Memory B cell (primary cell): ENCODE measurements around the gene DTX2.
"Not testable (repeated sequence)": the region's sequence is repeated elsewhere in the genome, so short reads cannot be mapped to it uniquely, and the experiment has no call there.

Experiments used
- ATAC-seq: fragments of 150-1000 bp; cut with Tn5 transposase; 2 replicates; pipeline ENCODE4 v1.10.0; 2021; ENCODE audit warnings: low read depth, mild to moderate bottlenecking, moderate library complexity
- DNase-seq, 2 donors: peaks; one replicate each; pipeline ENCODE4 v3.0.0; 2022; ENCODE audit warnings: low spot score in 2 of 2
- H3K27ac Mint-ChIP-seq: one replicate; pipeline ENCODE4 v1.8.0; 2022; ENCODE audit warnings: mild to moderate bottlenecking, moderate library complexity, mixed read lengths
- H3K27me3 Mint-ChIP-seq: one replicate; pipeline ENCODE4 v1.8.0; 2022; ENCODE audit warnings: mixed read lengths
- H3K36me3 Mint-ChIP-seq: one replicate; pipeline ENCODE4 v1.8.0; 2022; ENCODE audit warnings: mild to moderate bottlenecking, mixed read lengths
- H3K4me1 Mint-ChIP-seq: one replicate; pipeline ENCODE4 v1.8.0; 2022; ENCODE audit warnings: mixed read lengths
- H3K4me3 Mint-ChIP-seq: one replicate; pipeline ENCODE4 v1.8.0; 2022; ENCODE audit warnings: mild to moderate bottlenecking, moderate library complexity, mixed read lengths
- H3K9me3 Mint-ChIP-seq: one replicate; pipeline ENCODE4 v1.8.0; 2022; ENCODE audit warnings: mixed read lengths

DTX2 gene

DNA sequence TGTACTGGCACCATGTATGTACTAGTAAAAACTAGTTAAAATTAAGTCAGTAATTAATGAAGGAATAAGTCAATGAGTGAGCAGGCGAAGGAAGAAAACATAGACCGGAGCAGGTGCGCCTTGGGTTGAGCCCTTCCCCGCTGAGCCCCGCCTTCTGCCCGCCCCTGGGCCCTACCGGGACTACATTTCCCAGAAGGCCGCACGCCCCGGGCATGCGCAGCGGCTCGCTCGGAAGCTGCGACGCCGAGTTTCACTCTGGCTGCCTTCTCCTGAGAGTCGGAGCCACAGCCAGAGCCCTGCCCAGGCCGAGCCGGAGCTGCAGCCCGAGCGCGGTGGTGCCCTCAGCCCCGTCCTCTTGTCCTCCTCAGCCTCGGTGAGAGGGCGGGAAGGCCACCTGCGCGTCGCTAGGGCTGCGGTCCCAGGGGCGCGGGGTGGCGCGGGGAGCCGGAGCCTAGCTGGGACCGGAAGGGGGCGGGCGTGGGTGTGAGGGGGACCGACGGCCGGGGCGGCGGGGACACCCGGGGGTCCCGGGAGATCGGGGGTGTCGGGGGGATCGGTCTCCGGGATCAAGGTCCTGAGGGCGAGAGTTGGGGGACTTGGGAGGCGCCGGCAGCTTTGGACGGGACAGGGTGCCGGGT is at the start of gene DTX2:
Gene DTX2 (plus strand): TSS at position 246 of the 638 bp plus-strand sequence. CDS start 18,801 bp downstream, outside the sequence.
- H3K36me3 Mint-ChIP-seq, H3K4me1 Mint-ChIP-seq, H3K27ac Mint-ChIP-seq, H3K9me3 Mint-ChIP-seq, H3K27me3 Mint-ChIP-seq: not testable (repeated sequence)
- DNase-seq (peak; percentile 35 to 70), ATAC-seq (peak; percentile 94)
- H3K4me3 Mint-ChIP-seq, result peak within 1 kb of the TSS; percentile 82

- Mint-ChIP-seq H3K4me1 (no peaks in the 10 kb centered on the region), H3K27ac (no peak overlapping the region), H3K36me3 (no peaks in the 10 kb centered on the region), H3K9me3 (no peaks in the 10 kb centered on the region), H3K4me3 (no peak overlapping the region), H3K27me3 (peaks cover 2% of the 10 kb centered on the region)
- DNase-seq (no peak), ATAC-seq (no peak)
These were observed 49.3 kb upstream of the DTX2 start for GRCh38 chr7:76412249-76412648.

- not testable (repeated sequence) for H3K9me3 Mint-ChIP-seq, DNase-seq, H3K36me3 Mint-ChIP-seq, ATAC-seq, H3K27ac Mint-ChIP-seq, H3K27me3 Mint-ChIP-seq, H3K4me1 Mint-ChIP-seq, H3K4me3 Mint-ChIP-seq
These were observed 43.7 kb upstream of the DTX2 start for GRCh38 chr7:76417654-76418310.

- not testable (repeated sequence) for DNase-seq, H3K4me1 Mint-ChIP-seq, H3K36me3 Mint-ChIP-seq, H3K9me3 Mint-ChIP-seq, ATAC-seq, H3K27ac Mint-ChIP-seq, H3K4me3 Mint-ChIP-seq
- peaks cover 10% of the 10 kb centered on the region for H3K27me3 Mint-ChIP-seq
These were observed 40.4 kb upstream of the DTX2 start for GRCh38 chr7:76421097-76421496.

DNA sequence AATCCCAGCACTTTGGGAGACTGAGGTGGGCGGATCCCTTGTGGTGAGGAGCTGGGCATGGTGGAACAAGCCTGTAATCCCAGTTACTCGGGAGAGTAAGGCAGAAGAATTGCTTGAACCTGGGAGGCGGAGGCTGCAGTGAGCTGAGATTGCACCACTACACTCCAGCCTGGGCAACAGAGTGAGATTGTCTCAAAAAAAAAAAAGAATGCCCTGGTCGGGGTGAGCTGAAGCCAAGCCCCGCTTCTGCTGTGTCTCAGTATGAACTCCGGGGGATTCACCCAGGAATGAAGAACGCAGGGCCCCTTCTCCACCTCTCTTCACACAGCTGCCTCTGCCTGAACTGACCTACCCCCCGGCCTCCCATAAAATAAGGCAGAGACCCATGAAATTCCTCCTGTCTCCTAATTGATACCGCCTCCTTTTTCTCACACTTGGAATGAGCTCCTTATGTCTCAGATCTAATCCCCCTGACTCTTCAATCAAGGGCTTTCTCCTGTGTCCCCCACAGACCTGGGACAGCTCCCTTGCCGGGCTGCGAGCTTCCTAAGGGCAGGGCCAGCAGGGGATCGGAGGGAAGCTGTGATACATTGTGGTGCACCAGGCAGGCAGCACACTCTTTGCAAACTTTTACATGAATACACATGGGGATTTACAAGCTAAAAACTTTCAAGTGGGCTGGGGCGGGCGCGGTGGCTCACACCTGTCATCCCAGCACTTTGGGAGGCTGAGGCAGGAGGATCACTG is 37.7 kb upstream of the DTX2 start:
- H3K9me3 Mint-ChIP-seq, result peaks cover 1% of the 10 kb centered on the region
- H3K36me3 Mint-ChIP-seq, result peaks cover 2% of the 10 kb centered on the region
- H3K27ac Mint-ChIP-seq, result no peak overlapping the region
- H3K4me1 Mint-ChIP-seq, result peaks cover 7% of the 10 kb centered on the region
- no peak overlapping the region for H3K4me3 Mint-ChIP-seq
- ATAC-seq (no peak), DNase-seq (no peak)
- peaks cover 10% of the 10 kb centered on the region for H3K27me3 Mint-ChIP-seq

DNA sequence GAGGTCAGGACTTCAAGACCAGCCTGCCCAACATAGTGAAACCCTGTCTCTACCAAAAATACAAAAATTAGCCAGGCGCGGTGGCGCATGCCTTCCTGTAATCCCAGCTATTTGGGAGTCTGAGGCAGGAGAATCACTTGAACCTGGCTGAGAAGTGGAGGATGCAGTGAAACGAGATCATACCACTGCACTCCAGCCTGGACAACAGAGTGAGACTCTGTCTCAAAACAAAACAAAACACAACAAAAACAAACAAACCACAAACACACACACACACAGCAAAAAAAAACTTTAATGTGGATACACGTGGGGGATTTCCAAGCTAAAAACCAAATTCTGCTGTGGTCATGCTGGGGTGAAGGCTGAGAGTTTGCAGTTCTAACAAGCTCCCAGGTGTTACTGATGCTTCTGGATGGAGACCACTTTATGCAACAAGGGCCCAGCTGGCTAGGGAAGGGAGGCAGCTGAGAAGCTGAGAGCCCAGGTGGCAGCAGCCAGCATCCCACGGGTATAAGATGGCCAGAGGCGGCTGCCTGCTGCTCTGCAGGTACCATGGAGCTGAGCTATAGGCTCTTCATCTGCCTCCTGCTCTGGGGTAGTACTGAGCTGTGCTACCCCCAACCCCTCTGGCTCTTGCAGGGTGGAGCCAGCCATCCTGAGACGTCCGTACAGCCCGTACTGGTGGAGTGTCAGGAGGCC is 36.9 kb upstream of the DTX2 start, which contains the start of gene ZP3:
Gene ZP3 (plus strand): TSS at position 538 of the 699 bp plus-strand sequence. CDS start 15 bp downstream, at position 553.
- no peak for DNase-seq
- H3K4me1 Mint-ChIP-seq, result peaks cover 7% of the 10 kb centered on the region
- H3K4me3 Mint-ChIP-seq, result no peak within 1 kb of the TSS
- peaks cover 10% of the 10 kb centered on the region for H3K27me3 Mint-ChIP-seq
- H3K9me3 Mint-ChIP-seq, result peaks cover 1% of the 10 kb centered on the region
- no peak within 1 kb of the TSS for H3K27ac Mint-ChIP-seq
- peaks cover 2% of the 10 kb centered on the region for H3K36me3 Mint-ChIP-seq
- ATAC-seq, result peak; percentile 53

- ATAC-seq, result no peak
- DNase-seq, result no peak
- Mint-ChIP-seq H3K4me3 (no peak overlapping the region), H3K9me3 (no peaks in the 10 kb centered on the region), H3K27me3 (peaks cover 8% of the 10 kb centered on the region), H3K4me1 (peaks cover 7% of the 10 kb centered on the region), H3K27ac (no peak overlapping the region), H3K36me3 (no peaks in the 10 kb centered on the region)
These were observed 36.4 kb upstream of the DTX2 start for GRCh38 chr7:76425156-76425555.

DNA sequence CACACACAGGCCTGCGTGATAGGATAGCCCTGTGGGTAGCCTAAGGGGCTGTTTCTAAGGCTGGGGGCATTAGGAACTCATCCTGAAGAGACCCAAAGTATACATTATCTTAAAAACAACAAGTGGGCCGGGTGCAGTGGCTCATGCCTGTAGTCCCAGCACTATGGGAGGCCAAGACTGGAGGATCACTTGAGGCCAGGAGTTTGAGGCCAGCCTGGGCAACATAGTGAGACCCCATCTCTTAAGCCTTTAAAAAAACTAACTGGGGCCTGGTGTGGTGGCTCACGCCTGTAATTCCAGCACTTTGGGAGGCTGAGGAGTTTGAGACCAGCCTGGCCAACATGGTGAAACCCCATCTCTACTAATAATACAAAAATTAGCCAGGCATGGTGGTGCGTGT is 36.0 kb upstream of the DTX2 start:
- H3K27ac Mint-ChIP-seq, ATAC-seq, H3K4me1 Mint-ChIP-seq, H3K36me3 Mint-ChIP-seq, DNase-seq, H3K4me3 Mint-ChIP-seq, H3K9me3 Mint-ChIP-seq, H3K27me3 Mint-ChIP-seq: not testable (repeated sequence)

DNA sequence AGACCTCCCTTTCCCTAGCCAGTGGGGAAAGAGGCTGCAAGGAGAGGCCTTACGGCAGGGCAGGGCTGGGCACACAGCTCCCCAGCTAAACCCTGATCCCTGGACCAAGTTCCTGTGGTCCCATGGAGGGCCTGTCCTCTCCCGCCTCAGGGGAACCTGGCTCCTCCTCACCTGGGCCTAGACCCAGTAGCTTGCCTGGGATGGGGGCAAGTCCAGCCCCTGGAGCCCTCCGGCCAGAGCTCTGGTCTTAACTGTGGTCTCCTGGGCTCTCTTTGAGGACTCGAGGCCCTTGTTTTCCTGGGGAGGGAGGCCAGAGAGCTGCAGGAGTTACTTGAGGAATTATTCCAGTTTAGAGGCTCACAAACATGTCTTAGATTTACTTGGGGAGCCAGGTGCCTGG is 35.3 kb upstream of the DTX2 start:
- Mint-ChIP-seq H3K27me3 (peaks cover 6% of the 10 kb centered on the region), H3K27ac (no peak overlapping the region), H3K36me3 (no peaks in the 10 kb centered on the region), H3K4me1 (peaks cover 7% of the 10 kb centered on the region), H3K9me3 (no peaks in the 10 kb centered on the region), H3K4me3 (no peak overlapping the region)
- ATAC-seq (no peak), DNase-seq (no peak)

DNA sequence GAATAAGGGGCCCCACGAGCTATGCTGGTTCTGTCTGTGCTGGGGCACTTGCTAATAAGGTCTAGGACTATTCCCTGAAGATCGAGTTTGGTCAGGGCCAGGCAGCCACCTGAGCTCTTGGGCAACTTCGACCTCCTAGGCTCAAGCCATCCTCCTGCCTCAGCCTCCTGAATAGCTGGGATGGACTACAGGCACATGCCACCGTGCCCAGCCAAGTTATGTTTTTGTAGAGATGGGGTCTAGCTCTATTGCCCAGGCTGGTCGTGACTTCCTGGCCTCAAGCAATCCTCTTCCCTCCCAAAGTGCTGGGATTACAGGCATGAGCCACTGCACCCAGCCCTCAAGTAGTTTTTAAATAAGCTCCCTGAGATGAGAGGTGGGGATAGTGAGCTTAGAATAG is 33.9 kb upstream of the DTX2 start:
- no peaks in the 10 kb centered on the region for H3K9me3 Mint-ChIP-seq
- H3K27me3 Mint-ChIP-seq, result peaks cover 4% of the 10 kb centered on the region
- no peak overlapping the region for H3K4me3 Mint-ChIP-seq
- no peak for ATAC-seq
- peaks cover 7% of the 10 kb centered on the region for H3K4me1 Mint-ChIP-seq
- no peak overlapping the region for H3K27ac Mint-ChIP-seq
- no peaks in the 10 kb centered on the region for H3K36me3 Mint-ChIP-seq
- DNase-seq, result no peak

GRCh38 chr7:76428149-76428823 is 33.2 kb upstream of the DTX2 start:
- H3K9me3 Mint-ChIP-seq, result no peaks in the 10 kb centered on the region
- no peak overlapping the region for H3K4me3 Mint-ChIP-seq
- peaks cover 7% of the 10 kb centered on the region for H3K4me1 Mint-ChIP-seq
- H3K27ac Mint-ChIP-seq, result no peak overlapping the region
- ATAC-seq (no peak), DNase-seq (no peak)
- H3K36me3 Mint-ChIP-seq, result no peaks in the 10 kb centered on the region
- H3K27me3 Mint-ChIP-seq, result peaks cover 2% of the 10 kb centered on the region

GRCh38 chr7:76428868-76429805 is 32.4 kb upstream of the DTX2 start:
- ATAC-seq (no peak), DNase-seq (no peak)
- Mint-ChIP-seq H3K9me3 (no peaks in the 10 kb centered on the region), H3K36me3 (no peaks in the 10 kb centered on the region), H3K27me3 (no peaks in the 10 kb centered on the region), H3K4me1 (peaks cover 7% of the 10 kb centered on the region), H3K4me3 (no peak overlapping the region), H3K27ac (no peak overlapping the region)

DNA sequence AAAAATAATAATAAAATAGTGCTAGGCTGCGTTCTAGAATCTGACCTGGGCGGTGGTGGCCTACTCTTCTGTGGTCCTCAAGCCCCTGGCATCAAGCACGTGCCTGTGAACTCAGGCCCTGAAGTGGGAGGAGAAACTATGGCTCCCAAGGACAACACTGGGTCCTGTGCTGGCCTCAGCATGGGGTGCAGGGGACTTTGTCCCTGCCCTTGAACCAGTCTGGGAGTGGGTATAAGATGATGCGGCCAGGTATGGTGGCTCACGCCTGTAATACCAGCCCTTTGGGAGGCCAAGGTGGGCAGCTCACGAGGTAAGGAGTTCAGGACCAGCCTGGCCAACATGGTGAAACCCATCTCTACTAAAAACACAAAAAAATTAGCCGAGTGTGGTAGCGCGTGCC is 31.3 kb upstream of the DTX2 start:
- no peaks in the 10 kb centered on the region for H3K27me3 Mint-ChIP-seq
- H3K4me1 Mint-ChIP-seq, result no peaks in the 10 kb centered on the region
- H3K4me3 Mint-ChIP-seq, result no peak overlapping the region
- H3K36me3 Mint-ChIP-seq, result no peaks in the 10 kb centered on the region
- H3K27ac Mint-ChIP-seq, result no peak overlapping the region
- no peaks in the 10 kb centered on the region for H3K9me3 Mint-ChIP-seq
- no peak for DNase-seq
- ATAC-seq, result no peak
